Measurements from ENCODE around the gene MFAP4. TPM values are rescaled to one million over a fixed set of nuclear protein-coding genes. Genes with fewer than 3 reads are reported as not detected.
A peak's percentile ranks its signal among the peaks of the same experiment; 100 is the strongest.

MFAP4 gene, protein sequence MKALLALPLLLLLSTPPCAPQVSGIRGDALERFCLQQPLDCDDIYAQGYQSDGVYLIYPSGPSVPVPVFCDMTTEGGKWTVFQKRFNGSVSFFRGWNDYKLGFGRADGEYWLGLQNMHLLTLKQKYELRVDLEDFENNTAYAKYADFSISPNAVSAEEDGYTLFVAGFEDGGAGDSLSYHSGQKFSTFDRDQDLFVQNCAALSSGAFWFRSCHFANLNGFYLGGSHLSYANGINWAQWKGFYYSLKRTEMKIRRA
- total RNA-seq (157 TPM), polyA plus RNA-seq (ENCODE audit: insufficient read depth in 1 of 8, insufficient read length in 8 of 8, low replicate concordance in 1 of 8) (100 to 1,000 TPM; 162 to 328 (median 246) TPM)
- long read RNA-seq, donor 1, transcript MFAP4-201 (6 exons, 1,873 nt): major isoform, 46 of 62 reads
- long read RNA-seq, donor 1, transcript MFAP4-203 (5 exons, 1,876 nt): minor isoform, 10 of 62 reads
- long read RNA-seq, donor 1, transcript MFAP4-202 (6 exons, 1,932 nt): minor isoform, 6 of 62 reads
- long read RNA-seq, donor 1, partial matches to known transcripts: 0 of 62 reads
- long read RNA-seq, donor 1, other reads (novel, unspliced or antisense): 0 of 62 reads
- long read RNA-seq, donor 2, transcript MFAP4-201 (6 exons, 1,873 nt): major isoform, 15 of 16 reads
- long read RNA-seq, donor 2, partial matches to known transcripts: 0 of 16 reads
- long read RNA-seq, donor 2, other reads (novel, unspliced or antisense): 0 of 16 reads
- long read RNA-seq, donor 3, transcript MFAP4-201 (6 exons, 1,873 nt): major isoform, 121 of 169 reads
- long read RNA-seq, donor 3, transcript MFAP4-202 (6 exons, 1,932 nt): minor isoform, 9 of 169 reads
- long read RNA-seq, donor 3, transcript MFAP4-203 (5 exons, 1,876 nt): minor isoform, 14 of 169 reads
- long read RNA-seq, donor 3, partial matches to known transcripts: 24 of 169 reads
- long read RNA-seq, donor 3, other reads (novel, unspliced or antisense): 0 of 169 reads
- long read RNA-seq, donor 4, transcript MFAP4-201 (6 exons, 1,873 nt): major isoform, 76 of 104 reads
- long read RNA-seq, donor 4, transcript MFAP4-202 (6 exons, 1,932 nt): minor isoform, 7 of 104 reads
- long read RNA-seq, donor 4, partial matches to known transcripts: 16 of 104 reads
- long read RNA-seq, donor 4, other reads (novel, unspliced or antisense): 0 of 104 reads
- long read RNA-seq, donor 5, transcript MFAP4-203 (5 exons, 1,876 nt): minor isoform, 25 of 329 reads
- long read RNA-seq, donor 5, transcript MFAP4-202 (6 exons, 1,932 nt): minor isoform, 19 of 329 reads
- long read RNA-seq, donor 5, transcript MFAP4-201 (6 exons, 1,873 nt): major isoform, 209 of 329 reads
- long read RNA-seq, donor 5, partial matches to known transcripts: 71 of 329 reads
- long read RNA-seq, donor 5, other reads (novel, unspliced or antisense): 5 of 329 reads
- long read RNA-seq, donor 6, transcript MFAP4-203 (5 exons, 1,876 nt): minor isoform, 18 of 149 reads
- long read RNA-seq, donor 6, transcript MFAP4-202 (6 exons, 1,932 nt): minor isoform, 5 of 149 reads
- long read RNA-seq, donor 6, transcript MFAP4-201 (6 exons, 1,873 nt): major isoform, 108 of 149 reads
- long read RNA-seq, donor 6, partial matches to known transcripts: 18 of 149 reads
- long read RNA-seq, donor 6, other reads (novel, unspliced or antisense): 0 of 149 reads
- long read RNA-seq, donor 7, transcript MFAP4-203 (5 exons, 1,876 nt): minor isoform, 7 of 182 reads
- long read RNA-seq, donor 7, transcript MFAP4-201 (6 exons, 1,873 nt): major isoform, 126 of 182 reads
- long read RNA-seq, donor 7, transcript MFAP4-202 (6 exons, 1,932 nt): minor isoform, 12 of 182 reads
- long read RNA-seq, donor 7, partial matches to known transcripts: 37 of 182 reads
- long read RNA-seq, donor 7, other reads (novel, unspliced or antisense): 0 of 182 reads
- long read RNA-seq, donor 8, transcript MFAP4-203 (5 exons, 1,876 nt): minor isoform, 14 of 125 reads
- long read RNA-seq, donor 8, transcript MFAP4-201 (6 exons, 1,873 nt): major isoform, 103 of 125 reads
- long read RNA-seq, donor 8, partial matches to known transcripts: 5 of 125 reads
- long read RNA-seq, donor 8, other reads (novel, unspliced or antisense): 0 of 125 reads
- long read RNA-seq, donor 9, transcript MFAP4-203 (5 exons, 1,876 nt): minor isoform, 11 of 131 reads
- long read RNA-seq, donor 9, transcript MFAP4-201 (6 exons, 1,873 nt): major isoform, 85 of 131 reads
- long read RNA-seq, donor 9, partial matches to known transcripts: 28 of 131 reads
- long read RNA-seq, donor 9, other reads (novel, unspliced or antisense): 0 of 131 reads
- long read RNA-seq, donor 10, transcript MFAP4-201 (6 exons, 1,873 nt): major isoform, 101 of 143 reads
- long read RNA-seq, donor 10, transcript MFAP4-203 (5 exons, 1,876 nt): minor isoform, 14 of 143 reads
- long read RNA-seq, donor 10, transcript MFAP4-202 (6 exons, 1,932 nt): minor isoform, 9 of 143 reads
- long read RNA-seq, donor 10, partial matches to known transcripts: 19 of 143 reads
- long read RNA-seq, donor 10, other reads (novel, unspliced or antisense): 0 of 143 reads
- long read RNA-seq, donor 11, transcript MFAP4-201 (6 exons, 1,873 nt): major isoform, 163 of 241 reads
- long read RNA-seq, donor 11, transcript MFAP4-203 (5 exons, 1,876 nt): minor isoform, 27 of 241 reads
- long read RNA-seq, donor 11, transcript MFAP4-202 (6 exons, 1,932 nt): minor isoform, 8 of 241 reads
- long read RNA-seq, donor 11, partial matches to known transcripts: 43 of 241 reads
- long read RNA-seq, donor 11, other reads (novel, unspliced or antisense): 0 of 241 reads

DNA sequence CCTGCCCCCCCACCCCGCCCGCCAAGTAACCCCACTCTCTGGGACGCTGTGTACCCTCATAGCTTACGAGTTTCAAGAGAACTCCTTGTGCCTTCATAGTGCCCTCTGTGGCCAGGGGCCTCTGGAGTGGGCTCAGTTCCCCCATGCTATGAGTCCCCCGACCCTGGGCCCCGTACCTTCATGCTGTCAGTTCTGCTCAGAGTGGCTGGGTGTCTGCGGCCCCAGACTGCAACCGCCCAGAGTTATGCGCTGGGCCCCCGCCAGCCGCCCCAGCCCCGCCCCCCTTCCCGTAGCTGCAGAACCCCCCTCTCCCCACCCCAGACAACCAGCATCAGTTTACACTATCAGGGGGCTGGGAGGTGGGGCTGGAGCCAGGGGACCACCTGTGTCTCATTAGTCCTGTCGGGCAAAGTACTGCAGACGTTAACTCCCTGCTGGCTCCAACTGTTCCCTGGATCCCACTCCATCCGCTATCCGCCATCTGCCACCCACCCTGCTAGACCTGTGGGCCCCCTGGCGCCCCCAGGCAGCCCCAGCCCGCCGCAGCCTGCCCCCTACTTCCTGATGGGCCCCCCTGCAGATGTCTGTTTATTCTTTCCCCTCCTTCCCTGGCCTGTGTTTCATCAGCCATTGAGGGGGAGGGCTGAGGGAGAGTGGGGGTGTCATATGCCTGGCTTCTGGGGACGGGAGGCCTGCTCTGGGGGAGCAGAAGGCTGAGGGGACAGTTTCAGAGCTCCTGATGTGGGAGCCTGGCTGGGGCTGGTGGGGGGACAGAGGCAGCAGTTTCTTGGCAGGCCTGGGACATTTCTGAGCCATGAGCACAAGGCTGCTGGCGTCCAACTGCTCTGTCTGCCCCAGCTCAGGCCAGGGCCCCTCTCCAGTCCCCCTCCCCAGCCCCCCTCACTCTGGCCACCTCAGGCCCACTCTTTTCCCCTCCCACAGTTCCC lies at the start of gene MFAP4:
MFAP4 (minus strand) TSS at position 217 of the 947 bp plus-strand sequence; CDS start at position 182, 35 bp downstream.
- H3K36me3 ChIP-seq (ENCODE audit: control insufficient read depth, insufficient read depth, low read length): peaks cover 34% of the 10 kb centered on the region
- 1% methylated on average over 13 of the region's 22 CpGs for WGBS (ENCODE audit: insufficient coverage)
- H3K9me3 ChIP-seq (replicated peaks; ENCODE audit: control insufficient read depth, low read depth, low read length): no peaks in the 10 kb centered on the region
- peak within 1 kb of the TSS; percentile 98 for H3K27ac ChIP-seq (ENCODE audit: low read length)
- H3K4me1 ChIP-seq (ENCODE audit: control insufficient read depth, insufficient read depth, low read length): peaks cover 73% of the 10 kb centered on the region
- H3K4me3 ChIP-seq (ENCODE audit: low read length): peak within 1 kb of the TSS; percentile 57
- peak; percentile 98 for DNase-seq
- H3K27me3 ChIP-seq (ENCODE audit: control insufficient read depth, insufficient read depth, low read length): no peaks in the 10 kb centered on the region

DNA sequence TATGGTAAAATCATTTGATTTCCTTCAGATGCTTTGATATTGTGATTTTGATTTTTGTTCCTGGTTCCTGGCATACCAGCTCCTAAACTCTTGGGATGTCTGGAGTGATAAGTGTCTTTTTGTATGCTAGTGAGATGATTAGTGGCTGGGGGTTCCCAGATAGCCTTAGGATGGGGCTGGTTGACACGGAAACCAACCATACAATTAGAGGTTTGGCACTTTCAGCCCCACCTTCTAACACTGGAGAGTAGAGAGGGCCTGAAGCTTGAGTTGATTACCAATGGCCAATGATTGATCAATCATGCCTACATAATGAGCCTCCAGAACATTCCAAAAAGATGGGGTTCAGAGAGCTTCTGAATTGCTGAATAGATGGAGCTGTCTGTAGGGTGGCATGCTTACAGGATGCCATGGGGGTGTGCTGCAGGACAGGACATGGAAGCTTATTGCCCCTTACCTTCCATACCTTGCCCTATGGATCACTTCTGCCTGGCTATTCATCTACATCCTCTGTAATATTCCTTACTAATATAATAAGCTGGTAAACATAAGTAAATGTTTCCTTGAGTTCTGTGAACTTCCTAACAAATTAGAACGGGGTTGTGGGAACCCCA lies 46.8 kb upstream of the MFAP4 start:
- WGBS (ENCODE audit: insufficient coverage): 80% methylated on average over 1 of the region's 2 CpGs
- H3K9me3 ChIP-seq (replicated peaks; ENCODE audit: control insufficient read depth, low read depth, low read length): no peaks in the 10 kb centered on the region

DNA sequence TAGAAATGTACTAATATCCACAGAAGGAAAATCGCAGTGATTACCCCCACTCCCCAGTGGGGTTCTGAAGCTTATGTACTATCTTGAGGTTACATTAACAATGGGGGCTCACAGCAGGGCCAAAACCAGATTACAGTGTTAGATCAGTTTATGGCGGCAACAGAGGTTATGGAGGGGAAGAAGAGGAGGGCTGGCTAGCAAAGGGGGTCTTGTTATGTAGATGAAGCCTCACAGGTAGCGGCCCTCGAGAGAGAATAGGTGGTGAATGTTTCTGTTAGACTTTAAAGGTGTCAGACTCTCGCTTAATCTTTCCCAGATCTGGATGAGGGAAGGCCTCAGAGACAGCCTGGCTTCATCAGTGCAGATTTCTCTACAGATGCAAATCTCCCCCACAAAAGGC lies 46.3 kb upstream of the MFAP4 start:
- H3K4me3 ChIP-seq (ENCODE audit: low read length): no peak overlapping the region
- 63% methylated on average over 3 of the region's 5 CpGs for WGBS (ENCODE audit: insufficient coverage)
- no peaks in the 10 kb centered on the region for H3K4me1 ChIP-seq (ENCODE audit: control insufficient read depth, insufficient read depth, low read length)
- H3K36me3 ChIP-seq (ENCODE audit: control insufficient read depth, insufficient read depth, low read length): no peaks in the 10 kb centered on the region
- no peak overlapping the region for H3K27ac ChIP-seq (ENCODE audit: low read length)
- H3K27me3 ChIP-seq (ENCODE audit: control insufficient read depth, insufficient read depth, low read length): no peaks in the 10 kb centered on the region
- H3K9me3 ChIP-seq (replicated peaks; ENCODE audit: control insufficient read depth, low read depth, low read length): no peaks in the 10 kb centered on the region
- DNase-seq: no peak

More for the DNA sequence above, 46.8 kb upstream of the MFAP4 start:
- no peaks in the 10 kb centered on the region for H3K27me3 ChIP-seq (ENCODE audit: control insufficient read depth, insufficient read depth, low read length)
- H3K36me3 ChIP-seq (ENCODE audit: control insufficient read depth, insufficient read depth, low read length): no peaks in the 10 kb centered on the region
- H3K27ac ChIP-seq (ENCODE audit: low read length): no peak overlapping the region
- H3K4me3 ChIP-seq (ENCODE audit: low read length): no peak overlapping the region
- H3K4me1 ChIP-seq (ENCODE audit: control insufficient read depth, insufficient read depth, low read length): no peaks in the 10 kb centered on the region
- no peak for DNase-seq

DNA sequence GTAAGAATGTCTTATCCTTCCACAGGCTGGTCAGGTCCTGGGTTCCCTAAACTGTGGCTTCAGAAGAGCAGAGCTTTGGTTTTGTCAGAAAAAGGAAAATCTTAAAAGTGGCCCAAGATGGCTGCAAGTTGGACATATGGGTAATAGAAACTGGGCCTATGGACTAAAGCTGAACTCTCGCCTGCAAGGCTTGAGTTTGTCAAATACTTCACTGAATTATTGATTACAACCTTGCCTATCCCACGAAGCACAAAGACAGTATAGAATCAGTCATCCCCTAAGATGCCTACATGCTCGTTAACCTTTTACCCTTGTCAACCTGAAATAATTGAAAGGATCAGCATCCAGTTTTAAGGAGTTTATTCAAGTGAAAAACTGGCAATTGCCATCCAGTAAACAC lies 44.7 kb upstream of the MFAP4 start:
- Histone ChIP-seq H3K4me1 (ENCODE audit: control insufficient read depth, insufficient read depth, low read length) (no peaks in the 10 kb centered on the region), H3K27me3 (ENCODE audit: control insufficient read depth, insufficient read depth, low read length) (no peaks in the 10 kb centered on the region), H3K4me3 (ENCODE audit: low read length) (no peak overlapping the region), H3K9me3 (replicated peaks; ENCODE audit: control insufficient read depth, low read depth, low read length) (no peaks in the 10 kb centered on the region), H3K27ac (ENCODE audit: low read length) (no peak overlapping the region), H3K36me3 (ENCODE audit: control insufficient read depth, insufficient read depth, low read length) (no peaks in the 10 kb centered on the region)
- no peak for DNase-seq
- WGBS (ENCODE audit: insufficient coverage): 100% methylated on average over 1 of the region's 3 CpGs

DNA sequence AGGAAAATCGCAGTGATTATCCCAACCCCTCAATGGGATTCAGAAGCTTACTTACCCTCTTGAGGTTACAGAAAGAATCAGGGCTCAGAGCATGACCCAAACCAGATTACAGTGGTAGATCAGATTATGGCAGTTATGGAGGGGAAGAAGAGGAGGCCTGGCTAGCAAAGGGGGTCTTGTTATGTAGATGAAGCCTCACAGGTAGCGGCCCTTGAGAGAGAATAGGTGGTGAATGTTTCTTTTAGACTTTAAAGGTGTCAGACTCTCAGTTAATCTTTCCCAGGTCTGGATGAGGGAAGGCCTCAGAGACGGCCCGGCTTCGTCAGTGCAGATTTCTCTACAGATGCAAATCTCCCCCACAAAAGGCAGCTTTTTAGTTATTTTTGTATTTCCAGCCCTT lies 39.6 kb upstream of the MFAP4 start:
- Histone ChIP-seq H3K36me3 (ENCODE audit: control insufficient read depth, insufficient read depth, low read length) (no peaks in the 10 kb centered on the region), H3K27ac (ENCODE audit: low read length) (no peak overlapping the region), H3K4me3 (ENCODE audit: low read length) (no peak overlapping the region), H3K9me3 (replicated peaks; ENCODE audit: control insufficient read depth, low read depth, low read length) (no peaks in the 10 kb centered on the region), H3K4me1 (ENCODE audit: control insufficient read depth, insufficient read depth, low read length) (no peaks in the 10 kb centered on the region), H3K27me3 (ENCODE audit: control insufficient read depth, insufficient read depth, low read length) (no peaks in the 10 kb centered on the region)
- 100% methylated on average over 1 of the region's 5 CpGs for WGBS (ENCODE audit: insufficient coverage)
- no peak for DNase-seq

DNA sequence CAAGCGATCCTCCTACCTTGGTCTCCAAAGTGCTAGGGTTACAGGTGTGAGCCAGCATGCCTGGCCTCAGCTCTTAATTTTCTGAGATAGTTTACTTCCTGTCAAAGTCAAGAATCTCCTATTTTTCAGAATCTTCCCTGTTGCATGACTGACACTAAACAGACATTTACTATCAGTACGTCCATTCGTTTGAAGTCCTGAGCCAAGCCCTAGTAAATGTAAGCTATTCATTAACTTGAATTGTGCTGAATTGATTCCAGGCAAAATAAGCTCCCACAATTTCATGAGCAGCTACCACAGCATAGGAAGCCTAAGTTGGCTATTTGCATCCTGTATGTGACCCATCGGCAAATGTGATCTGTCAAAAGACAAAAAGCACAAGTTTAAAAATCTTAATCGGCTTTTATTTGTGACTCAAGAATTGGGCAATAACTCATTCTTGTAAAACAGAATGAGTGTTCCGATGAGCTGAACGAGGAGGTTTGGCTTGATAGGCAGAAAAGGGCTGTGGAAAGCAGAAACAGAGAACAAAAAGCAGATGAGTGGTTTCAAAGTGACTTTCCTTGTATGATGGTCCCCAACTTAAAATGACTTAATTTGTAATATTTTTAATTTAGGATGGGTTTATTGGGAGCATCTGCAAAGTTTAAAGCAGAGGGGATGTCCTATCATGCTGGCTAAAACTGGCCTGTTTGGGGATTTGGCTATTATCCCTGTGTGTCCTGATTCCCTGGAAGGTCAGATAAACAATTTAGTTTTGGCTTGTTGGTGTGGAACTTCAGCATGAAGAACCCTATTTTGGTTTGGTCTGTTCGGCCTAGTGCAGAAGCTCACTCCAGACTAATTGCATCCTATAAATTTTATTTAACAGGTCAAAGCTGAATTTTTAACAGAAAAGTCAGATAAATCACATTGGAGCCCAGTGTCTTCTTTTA lies 38.2 kb upstream of the MFAP4 start:
- H3K27me3 ChIP-seq (ENCODE audit: control insufficient read depth, insufficient read depth, low read length): no peaks in the 10 kb centered on the region
- H3K4me1 ChIP-seq (ENCODE audit: control insufficient read depth, insufficient read depth, low read length): no peaks in the 10 kb centered on the region
- H3K4me3 ChIP-seq (ENCODE audit: low read length): no peak overlapping the region
- H3K9me3 ChIP-seq (replicated peaks; ENCODE audit: control insufficient read depth, low read depth, low read length): no peaks in the 10 kb centered on the region
- H3K27ac ChIP-seq (ENCODE audit: low read length): no peak overlapping the region
- no peak for DNase-seq
- no peaks in the 10 kb centered on the region for H3K36me3 ChIP-seq (ENCODE audit: control insufficient read depth, insufficient read depth, low read length)
- 61% methylated on average over 5 of the region's 8 CpGs for WGBS (ENCODE audit: insufficient coverage)
